RWPE2 (cell line): ENCODE data around the gene WDR36.

ENCODE experiments used
- ATAC-seq: fragments of 200-7000 bp; cut with Tn5 transposase; 3 replicates; pipeline ENCODE4 v1.9.1; 2021; ENCODE audit warnings: low read depth
- DNase-seq: peaks from one replicate; pipeline ENCODE4 v3.0.0-alpha.2; 2020; ENCODE audit warnings: low spot score
- H3K27ac ChIP-seq: fragments of 450-650 bp; 2 replicates; pipeline ENCODE4 v1.5.1; 2017; ENCODE audit warnings: mild to moderate bottlenecking; ENCODE audit not compliant: poor library complexity, severe bottlenecking
- H3K27me3 ChIP-seq: fragments of 250-450 bp; sonication (Bioruptor Pico); 2 replicates; pipeline ENCODE4 v1.5.1; 2021; ENCODE audit warnings: mild to moderate bottlenecking, moderate library complexity; ENCODE audit not compliant: insufficient read depth, poor library complexity, severe bottlenecking
- H3K36me3 ChIP-seq: fragments of 250-450 bp; sonication (Bioruptor Pico); 2 replicates; pipeline ENCODE4 v1.5.1; 2020; ENCODE audit warnings: low read depth, mild to moderate bottlenecking, moderate library complexity
- H3K4me1 ChIP-seq: fragments of 250-450 bp; sonication (Bioruptor Pico); 2 replicates; pipeline ENCODE4 v1.5.1; 2021; ENCODE audit warnings: mild to moderate bottlenecking, moderate library complexity; ENCODE audit not compliant: insufficient read depth, poor library complexity, severe bottlenecking
- H3K4me3 ChIP-seq: fragments of 250-450 bp; sonication (Bioruptor Pico); 2 replicates; pipeline ENCODE4 v1.5.1; 2021; ENCODE audit warnings: mild to moderate bottlenecking, moderate library complexity; ENCODE audit not compliant: severe bottlenecking
- H3K9me3 ChIP-seq: fragments of 250-450 bp; sonication (Bioruptor Pico); 2 replicates; pipeline ENCODE4 v1.5.1; 2021; ENCODE audit warnings: mild to moderate bottlenecking, moderate library complexity; ENCODE audit not compliant: severe bottlenecking
- TF ChIP-seq, protein P1 (sequence below): fragments of 450-650 bp; IDR thresholded peaks from one replicate; pipeline ENCODE4 v1.5.1; 2017; ENCODE audit warnings: mild to moderate bottlenecking, moderate library complexity; ENCODE audit not compliant: poor library complexity, severe bottlenecking

Gene WDR36

DNA sequence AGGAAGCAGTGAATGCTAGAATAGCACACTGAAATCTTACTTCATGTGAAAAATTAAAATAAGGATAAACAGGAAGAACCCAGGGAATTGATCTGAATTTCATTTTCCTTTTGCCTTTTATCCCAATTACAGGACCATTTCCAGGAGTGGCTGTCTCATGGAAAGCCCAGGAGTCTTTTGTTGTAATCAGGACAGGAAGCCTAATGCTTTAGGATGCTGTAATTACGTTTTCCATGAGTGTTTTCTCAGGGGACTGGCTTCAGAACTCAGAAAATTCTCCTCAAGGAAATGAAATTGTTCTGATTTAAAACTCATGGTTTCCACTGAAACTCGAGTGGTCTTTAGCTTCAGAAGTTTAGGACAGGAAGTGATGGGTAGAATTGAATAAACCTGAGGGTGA lies 75.4 kb downstream of the WDR36 start:
- no peak for DNase-seq
- no peaks in the 10 kb centered on the region for H3K4me1 ChIP-seq
- TF ChIP-seq, protein P1, sequence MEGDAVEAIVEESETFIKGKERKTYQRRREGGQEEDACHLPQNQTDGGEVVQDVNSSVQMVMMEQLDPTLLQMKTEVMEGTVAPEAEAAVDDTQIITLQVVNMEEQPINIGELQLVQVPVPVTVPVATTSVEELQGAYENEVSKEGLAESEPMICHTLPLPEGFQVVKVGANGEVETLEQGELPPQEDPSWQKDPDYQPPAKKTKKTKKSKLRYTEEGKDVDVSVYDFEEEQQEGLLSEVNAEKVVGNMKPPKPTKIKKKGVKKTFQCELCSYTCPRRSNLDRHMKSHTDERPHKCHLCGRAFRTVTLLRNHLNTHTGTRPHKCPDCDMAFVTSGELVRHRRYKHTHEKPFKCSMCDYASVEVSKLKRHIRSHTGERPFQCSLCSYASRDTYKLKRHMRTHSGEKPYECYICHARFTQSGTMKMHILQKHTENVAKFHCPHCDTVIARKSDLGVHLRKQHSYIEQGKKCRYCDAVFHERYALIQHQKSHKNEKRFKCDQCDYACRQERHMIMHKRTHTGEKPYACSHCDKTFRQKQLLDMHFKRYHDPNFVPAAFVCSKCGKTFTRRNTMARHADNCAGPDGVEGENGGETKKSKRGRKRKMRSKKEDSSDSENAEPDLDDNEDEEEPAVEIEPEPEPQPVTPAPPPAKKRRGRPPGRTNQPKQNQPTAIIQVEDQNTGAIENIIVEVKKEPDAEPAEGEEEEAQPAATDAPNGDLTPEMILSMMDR, result no peak
- H3K27me3 ChIP-seq, result no peaks in the 10 kb centered on the region
- H3K9me3 ChIP-seq, result no peaks in the 10 kb centered on the region
- H3K4me3 ChIP-seq, result no peak overlapping the region
- H3K36me3 ChIP-seq, result no peaks in the 10 kb centered on the region
- no peak for ATAC-seq
- no peak overlapping the region for H3K27ac ChIP-seq

DNA sequence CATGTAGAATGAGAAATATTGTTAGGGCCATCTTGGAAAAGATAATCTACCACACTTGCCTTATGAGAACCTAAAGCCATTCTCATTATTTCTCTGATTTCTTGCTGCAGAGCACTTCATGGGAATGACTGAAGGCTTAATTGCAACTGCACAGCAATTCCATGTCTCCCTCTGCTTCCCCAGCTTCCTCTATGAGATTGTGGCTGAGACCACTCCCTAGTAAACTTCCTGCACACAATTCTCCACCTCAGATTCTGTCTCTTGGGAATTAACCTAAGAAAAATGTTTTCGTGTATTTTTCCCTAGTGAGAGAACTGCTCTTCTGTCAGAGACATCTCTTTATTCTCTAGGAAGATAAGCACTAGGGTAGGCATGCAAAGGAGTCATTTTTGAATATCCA lies 76.5 kb downstream of the WDR36 start:
- H3K36me3 ChIP-seq, result no peaks in the 10 kb centered on the region
- TF ChIP-seq, protein P1, result no peak
- ATAC-seq (no peak), DNase-seq (no peak)
- H3K9me3 ChIP-seq, result no peaks in the 10 kb centered on the region
- H3K4me1 ChIP-seq, result no peaks in the 10 kb centered on the region
- no peak overlapping the region for H3K27ac ChIP-seq
- no peaks in the 10 kb centered on the region for H3K27me3 ChIP-seq
- no peak overlapping the region for H3K4me3 ChIP-seq

DNA sequence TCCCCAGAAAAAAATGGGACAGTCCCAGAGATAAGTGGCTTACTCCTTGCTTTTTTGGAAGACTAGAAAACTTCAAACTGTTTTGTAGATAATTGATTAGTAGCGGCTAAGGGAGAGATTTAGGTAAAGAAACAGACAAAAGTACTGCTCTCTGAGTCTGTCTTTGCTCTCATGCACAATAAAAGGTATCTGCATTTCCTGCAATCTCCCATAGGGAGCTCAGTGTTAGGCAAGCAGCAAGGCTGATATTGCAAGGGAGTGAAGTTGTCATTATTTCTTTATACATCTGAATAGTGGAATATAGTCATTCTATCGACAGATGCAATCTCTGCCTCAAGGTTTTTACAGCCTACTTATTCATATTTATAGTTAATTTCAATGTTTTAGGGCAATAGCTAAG lies 77.1 kb downstream of the WDR36 start:
- no peaks in the 10 kb centered on the region for H3K27me3 ChIP-seq
- H3K36me3 ChIP-seq, result no peaks in the 10 kb centered on the region
- no peaks in the 10 kb centered on the region for H3K4me1 ChIP-seq
- TF ChIP-seq, protein P1, result no peak
- no peaks in the 10 kb centered on the region for H3K9me3 ChIP-seq
- ATAC-seq, result no peak
- no peak overlapping the region for H3K4me3 ChIP-seq
- H3K27ac ChIP-seq, result no peak overlapping the region
- DNase-seq, result no peak

DNA sequence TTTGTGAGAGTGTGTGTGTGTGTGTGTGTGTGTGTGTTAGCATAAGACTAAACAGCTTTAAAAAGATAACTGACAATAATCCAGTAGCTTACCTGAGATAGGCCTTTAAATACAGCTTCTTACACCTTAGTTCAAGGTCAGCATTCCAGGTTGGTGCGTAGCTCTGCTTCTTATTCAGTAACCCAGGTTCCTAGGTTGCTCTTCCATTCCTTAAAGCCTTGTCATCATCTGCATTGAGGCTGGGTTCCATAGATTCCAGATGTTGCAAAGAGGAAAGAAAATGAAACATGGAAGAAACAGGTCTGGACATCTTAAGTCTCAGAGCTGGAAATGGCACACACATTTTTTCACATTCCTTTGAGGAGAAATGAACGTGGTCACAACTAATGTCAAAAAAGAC lies 78.1 kb downstream of the WDR36 start:
- no peak overlapping the region for H3K27ac ChIP-seq
- no peaks in the 10 kb centered on the region for H3K9me3 ChIP-seq
- no peaks in the 10 kb centered on the region for H3K36me3 ChIP-seq
- ATAC-seq (peak; percentile 50; the same call in 1 of the 3 replicates), DNase-seq (no peak)
- H3K4me3 ChIP-seq, result no peak overlapping the region
- no peaks in the 10 kb centered on the region for H3K27me3 ChIP-seq
- H3K4me1 ChIP-seq, result no peaks in the 10 kb centered on the region
- TF ChIP-seq, protein P1, result no peak

DNA sequence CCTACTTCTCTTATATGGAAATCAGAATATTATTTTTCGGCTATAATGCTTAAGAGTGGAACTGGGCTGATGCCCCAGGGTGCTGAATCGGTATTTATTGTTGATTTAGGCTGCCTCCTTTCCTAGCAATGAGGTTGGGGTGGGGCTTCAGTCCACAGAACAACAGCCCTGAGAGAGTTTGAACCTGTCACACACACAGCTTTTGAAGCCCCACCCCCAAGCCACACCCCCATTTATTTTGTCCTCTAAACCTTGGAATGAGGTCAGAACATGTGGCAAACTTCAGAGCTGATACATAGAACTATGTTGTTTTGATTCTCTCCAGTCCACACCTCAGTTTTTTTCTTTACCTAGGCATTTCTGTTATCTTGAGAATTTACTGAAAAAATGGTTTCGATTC lies 80.4 kb downstream of the WDR36 start:
- ATAC-seq (no peak), DNase-seq (no peak)
- TF ChIP-seq, protein P1, result no peak
- Histone ChIP-seq H3K36me3 (no peaks in the 10 kb centered on the region), H3K27ac (no peak overlapping the region), H3K27me3 (no peaks in the 10 kb centered on the region), H3K9me3 (no peaks in the 10 kb centered on the region), H3K4me3 (no peak overlapping the region), H3K4me1 (no peaks in the 10 kb centered on the region)
